Measurements from ENCODE around the gene DYNLT2.

DNA sequence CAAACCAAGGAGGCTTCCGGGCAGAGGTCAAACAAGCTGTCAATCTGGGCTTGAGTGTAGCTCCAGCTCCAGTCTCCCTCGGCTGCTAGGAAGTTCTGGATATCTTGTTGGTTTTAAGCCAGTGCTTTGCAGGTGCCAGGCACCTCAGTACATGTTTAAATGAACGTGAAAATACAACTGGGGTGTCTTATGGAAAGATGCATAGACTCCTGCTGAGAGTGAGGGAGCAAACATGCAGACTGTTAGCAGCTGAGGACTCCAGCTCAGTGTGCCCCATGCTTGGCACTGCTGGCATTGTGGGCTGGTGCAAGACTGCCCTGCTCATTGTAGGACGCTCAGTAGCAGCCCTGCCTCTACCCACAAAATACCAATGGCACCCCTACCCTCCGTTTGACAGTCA, 28.5 kb upstream of the DYNLT2 start:
- TF ChIP-seq EZH2phosphoT487 (IDR thresholded peaks at IDR 0.05; ENCODE audit: insufficient read depth, low read depth) (no peak), EZH2 (IDR thresholded peaks at IDR 0.05; ENCODE audit: insufficient read depth, poor library complexity, severe bottlenecking) (no peak)

Measured in GM23248 (cell line).